Measurements from ENCODE around the gene HOXB8.

- TF ChIP-seq JUN (IDR thresholded peaks at IDR 0.05; ENCODE audit: borderline replicate concordance, insufficient read depth, insufficient read length, low read depth) (no peak), EZH2 (IDR thresholded peaks at IDR 0.05; ENCODE audit: borderline replicate concordance, low read depth, low read length, severe bottlenecking) (no peak), POLR2AphosphoS5 (IDR thresholded peaks at IDR 0.05; ENCODE audit: insufficient read depth, low read depth, low read length) (no peak)
Observed at GRCh38 chr17:48642843-48643696, 28.0 kb upstream of the HOXB8 start.
